NCI-H748 treated with DMSO at 0.1 percent for 48 hours (cell line): ENCODE measurements around the gene FURIN.
A peak's percentile ranks its signal among the peaks of the same experiment; 100 is the strongest.
"Not testable (repeated sequence)": the region's sequence is repeated elsewhere in the genome, so short reads cannot be mapped to it uniquely, and the experiment has no call there.

Experiments
- DNase-seq: peaks from one replicate; lab custom pipeline; 2025; lab: John Stamatoyannopoulos, UW

FURIN gene

DNA sequence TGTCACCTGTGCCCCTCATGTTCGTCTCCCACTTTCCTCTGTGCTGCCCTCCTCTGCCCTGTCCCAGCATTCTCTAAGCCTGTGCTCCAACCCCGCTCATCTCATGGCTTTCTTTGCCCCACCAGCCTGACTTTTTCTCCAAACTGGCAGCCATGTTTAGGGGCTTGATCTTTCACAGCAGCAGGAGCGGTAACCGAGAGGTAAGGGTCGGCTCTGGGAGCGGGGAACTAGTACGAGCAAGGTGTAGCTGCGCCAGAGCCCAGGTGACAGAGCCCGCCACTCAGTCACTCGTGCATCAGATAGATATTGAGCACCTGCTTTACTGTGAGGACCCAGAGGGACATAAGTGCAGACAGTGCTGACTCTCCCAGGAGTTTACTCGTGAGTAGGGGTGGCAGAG is 48.1 kb downstream of the FURIN start:
- DNase-seq: no peak

DNA sequence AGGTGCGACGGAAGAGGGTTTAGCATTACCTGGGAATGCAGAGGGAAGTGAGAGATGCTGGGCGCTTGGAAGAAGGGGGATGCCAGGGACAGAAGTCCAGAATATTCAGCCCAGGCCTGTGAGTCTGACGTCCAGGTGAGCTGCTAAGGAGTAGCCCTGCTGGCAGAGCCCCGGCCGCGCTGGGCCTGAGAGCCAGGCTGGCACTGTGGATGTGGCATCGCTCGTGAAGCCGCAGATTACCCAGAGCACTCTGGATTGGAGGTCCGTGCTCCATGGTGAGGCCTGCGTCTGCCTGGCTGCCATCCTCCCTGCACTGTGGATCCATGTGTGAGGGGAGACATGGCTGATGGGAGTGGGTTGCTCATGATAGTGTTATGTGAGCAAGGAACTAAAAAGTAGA is 49.2 kb downstream of the FURIN start:
- no peak for DNase-seq

DNA sequence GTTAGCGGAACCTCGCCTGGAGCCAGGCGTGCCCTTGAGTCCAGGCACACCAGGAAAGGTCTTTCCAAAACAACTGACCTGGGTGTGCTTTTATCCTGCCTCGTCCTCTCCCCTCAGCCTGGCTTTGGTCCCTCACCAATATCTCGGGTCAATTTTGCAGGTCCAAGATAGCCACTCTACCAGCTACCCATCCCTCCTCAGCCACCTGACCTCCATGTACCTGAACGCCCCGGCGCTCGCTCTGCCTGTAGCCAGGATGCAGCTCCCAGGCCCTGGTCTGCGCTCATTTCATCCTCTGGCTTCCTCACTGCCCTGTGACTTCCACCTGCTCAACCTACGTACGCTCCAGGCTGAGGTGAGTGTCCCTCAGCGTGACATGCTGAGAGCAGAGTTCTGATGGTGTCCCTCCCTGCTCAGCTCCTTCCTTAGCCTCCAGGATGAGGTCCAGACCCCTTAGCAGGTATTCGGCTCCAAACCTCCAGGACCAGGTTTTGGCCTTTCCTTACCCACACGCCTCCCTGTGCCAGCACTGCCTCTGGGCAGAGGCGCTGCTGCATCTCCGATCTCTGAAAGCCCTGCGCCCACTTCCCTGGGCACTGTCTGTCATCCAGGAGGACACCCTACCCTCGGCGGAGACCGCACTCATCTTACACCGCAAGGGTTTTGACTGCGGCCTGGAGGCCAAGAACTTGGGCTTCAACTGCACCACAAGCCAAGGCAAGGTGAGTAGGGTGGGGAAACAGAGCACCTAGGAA is 49.8 kb downstream of the FURIN start:
- no peak for DNase-seq

DNA sequence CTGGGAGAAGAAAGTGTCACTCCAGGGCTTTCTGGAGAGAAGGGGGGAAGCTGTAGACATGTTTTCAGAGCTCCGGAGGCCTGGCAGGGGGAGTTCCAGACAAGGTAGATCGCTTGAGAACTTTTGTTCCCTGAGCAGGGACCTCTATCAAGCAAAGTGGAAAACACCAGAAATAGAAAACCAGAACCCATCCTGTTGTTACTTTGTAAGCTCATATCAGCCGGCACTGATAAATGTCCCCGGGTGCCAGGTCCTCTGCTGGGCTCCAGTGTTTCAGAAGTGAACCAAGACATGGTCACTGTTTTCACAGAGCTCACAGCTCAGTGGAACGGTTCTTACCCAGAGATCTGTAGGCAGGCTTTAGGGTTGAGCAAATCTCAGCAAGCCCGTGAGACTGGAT is 50.4 kb downstream of the FURIN start:
- no peak for DNase-seq

DNA sequence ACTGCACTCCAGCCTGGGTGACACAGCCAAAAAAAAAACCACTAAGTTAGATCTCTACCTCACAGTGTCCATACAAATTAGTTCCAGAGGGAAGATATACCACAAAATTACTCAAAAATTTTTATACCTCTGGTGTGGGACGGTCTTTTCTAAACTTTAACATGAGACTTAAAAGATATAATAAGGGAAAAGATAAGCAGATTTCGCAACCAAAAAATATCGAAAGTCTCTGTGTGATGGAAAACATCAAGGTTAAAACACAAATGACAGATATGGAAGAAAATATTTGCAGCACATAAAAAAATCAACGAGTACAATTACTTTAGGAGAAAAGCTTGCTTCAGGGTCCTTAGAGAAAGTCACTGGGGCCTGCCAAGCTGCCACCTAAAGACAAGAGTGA is 53.5 kb downstream of the FURIN start:
- DNase-seq: no peak

DNA sequence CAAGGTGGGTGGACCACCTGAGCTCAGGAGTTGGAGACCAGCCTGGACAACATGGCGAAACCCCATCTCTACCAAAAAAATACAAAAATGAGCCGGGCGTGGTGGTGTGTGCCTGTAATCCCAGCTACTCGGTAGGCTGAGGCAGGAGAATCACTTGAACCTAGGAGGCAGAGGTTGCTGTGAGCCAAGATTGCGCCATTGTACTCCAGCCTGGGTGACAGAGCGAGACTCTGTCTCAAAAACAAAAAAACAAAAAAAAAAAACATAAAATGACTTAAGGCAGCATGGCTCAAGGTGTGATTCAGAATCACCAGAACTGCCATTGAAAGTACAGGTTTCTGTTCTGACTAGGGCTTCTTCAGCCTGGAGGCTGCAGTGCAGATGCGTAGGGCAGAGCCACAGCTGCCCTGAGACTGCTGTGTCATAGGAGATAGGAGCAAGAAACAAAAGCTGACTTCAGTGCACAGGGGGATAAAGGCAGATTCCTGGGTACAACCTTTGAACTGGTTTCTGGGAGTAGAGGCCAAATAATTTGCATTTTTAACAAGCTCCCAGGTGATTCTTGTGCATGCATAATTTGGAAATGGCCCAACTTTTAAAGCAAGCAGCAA is 54.4 kb downstream of the FURIN start:
- not testable (repeated sequence) for DNase-seq

DNA sequence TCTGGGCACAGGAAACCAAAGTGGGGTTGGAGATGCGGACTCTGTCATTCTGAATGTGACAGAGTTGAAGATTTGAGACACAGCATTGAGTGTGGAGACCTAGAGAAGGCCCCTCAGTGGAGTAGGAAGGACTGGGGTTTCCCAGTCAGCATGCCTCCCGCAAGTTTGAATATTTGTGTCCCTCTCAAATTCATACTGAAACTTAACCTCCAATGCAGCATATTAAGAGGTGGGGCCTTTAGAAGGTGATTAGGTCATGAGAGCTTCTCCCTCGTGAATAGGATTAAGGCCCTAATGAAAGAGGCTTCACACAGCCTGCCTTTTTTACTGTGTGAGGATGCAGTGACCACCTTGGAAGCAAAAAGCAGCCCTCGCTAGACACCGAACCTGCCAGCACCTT is 56.0 kb downstream of the FURIN start:
- no peak for DNase-seq

DNA sequence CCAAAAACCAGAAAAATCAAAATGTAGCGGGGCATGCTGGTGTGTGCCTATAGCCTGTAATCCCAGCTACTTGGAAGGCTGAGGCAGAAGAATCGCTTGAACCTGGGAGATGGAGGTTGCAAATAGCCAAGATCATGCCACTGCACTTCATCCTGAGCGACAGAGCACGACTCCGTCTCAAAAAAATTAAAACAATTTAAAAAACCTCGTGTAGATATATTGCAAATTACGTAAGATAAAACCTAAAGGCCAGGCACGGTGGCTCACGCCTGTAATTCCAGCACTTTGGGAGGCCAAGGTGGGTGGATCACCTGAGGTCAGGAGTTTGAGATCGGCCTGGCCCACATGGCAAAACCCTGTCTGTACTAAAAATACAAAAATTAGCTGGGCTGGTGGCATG is 58.4 kb downstream of the FURIN start:
- DNase-seq: not testable (repeated sequence)

DNA sequence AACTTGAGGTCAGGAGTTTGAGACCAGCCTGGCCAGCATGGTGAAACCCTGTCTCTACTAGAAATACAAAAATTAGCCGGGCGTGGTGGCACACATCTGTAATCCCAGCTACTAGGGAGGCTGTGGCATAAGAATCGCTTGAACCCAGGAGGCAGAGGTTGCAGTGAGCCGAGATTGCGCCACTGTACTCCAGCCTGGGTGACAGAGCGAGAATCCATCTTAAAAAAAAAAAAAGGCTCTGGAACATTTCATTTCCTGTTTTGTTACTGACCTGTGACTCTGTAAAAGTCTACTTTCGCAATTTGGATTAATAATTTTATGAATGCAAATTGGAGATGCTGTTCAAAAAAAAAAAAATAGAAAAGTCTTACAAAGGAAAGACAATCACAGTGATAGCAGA is 59.7 kb downstream of the FURIN start:
- not testable (repeated sequence) for DNase-seq

DNA sequence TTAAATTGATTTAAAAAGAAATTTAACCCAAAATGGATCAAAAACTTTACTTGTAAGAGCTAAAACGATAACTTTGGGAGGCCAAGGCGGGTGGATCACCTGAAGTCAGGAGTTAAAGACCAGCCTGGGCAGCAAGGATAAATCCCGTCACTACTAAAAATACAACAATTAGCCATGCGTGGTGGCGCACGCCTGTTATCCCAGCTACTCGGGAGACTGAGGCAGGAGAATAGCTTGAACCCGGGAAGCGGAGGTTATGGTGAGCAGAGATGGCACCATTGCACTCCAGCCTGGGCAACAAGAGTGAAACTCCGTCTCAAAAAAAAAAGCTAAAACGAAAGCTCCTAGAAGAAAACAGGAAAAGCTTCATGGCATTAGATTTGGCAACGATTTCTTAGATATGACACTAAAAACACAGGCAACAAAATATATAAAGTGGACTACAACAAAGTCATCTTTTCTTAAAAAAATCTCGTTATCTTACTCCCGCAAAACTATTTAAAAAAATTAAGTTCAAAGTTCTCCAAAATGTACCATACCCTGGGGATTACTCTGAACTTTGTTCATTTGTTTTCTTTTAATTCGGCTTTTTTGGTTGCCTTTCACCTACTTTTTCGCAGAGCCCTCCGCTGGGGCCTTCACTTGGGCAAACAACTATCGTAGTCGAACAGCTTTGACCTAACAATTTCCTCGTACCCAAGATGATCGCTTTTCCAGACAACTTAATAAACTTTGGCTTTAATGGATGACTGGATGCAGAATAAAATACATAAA is 61.0 kb downstream of the FURIN start:
- no peak for DNase-seq

DNA sequence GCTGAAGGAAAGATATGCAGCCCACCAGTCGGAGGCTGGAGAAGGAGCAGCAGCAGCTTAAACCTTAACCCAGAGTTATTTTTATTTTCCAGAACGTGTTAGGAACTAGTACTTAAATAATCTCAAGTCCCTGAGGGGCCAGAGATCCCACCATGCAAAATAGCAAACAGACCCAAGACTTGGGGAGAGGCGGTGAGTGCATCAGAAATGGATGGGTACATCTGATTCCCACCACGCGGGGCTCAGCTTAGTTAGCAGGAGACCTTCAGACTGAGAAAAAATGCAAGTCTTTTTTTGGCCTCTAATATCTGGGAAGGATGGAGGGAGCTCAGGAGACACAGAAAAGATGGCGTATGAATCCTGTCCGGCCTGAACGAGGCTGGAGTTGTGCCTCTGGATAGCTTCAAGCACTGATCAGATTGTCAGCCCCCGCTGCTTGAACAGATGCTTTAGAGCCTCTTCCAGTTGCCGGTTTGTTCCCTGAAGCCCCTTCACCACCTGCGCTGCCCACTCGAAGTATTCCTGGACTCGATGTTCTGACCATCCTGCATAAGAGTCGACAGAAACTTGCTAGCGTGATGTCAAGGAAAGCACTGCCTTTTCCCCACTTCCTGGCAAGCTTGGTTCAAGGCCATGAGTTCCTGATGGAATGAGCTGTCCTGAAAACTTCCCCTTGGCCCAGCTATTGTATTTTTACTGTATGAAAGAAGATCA is 62.6 kb downstream of the FURIN start:
- no peak for DNase-seq

DNA sequence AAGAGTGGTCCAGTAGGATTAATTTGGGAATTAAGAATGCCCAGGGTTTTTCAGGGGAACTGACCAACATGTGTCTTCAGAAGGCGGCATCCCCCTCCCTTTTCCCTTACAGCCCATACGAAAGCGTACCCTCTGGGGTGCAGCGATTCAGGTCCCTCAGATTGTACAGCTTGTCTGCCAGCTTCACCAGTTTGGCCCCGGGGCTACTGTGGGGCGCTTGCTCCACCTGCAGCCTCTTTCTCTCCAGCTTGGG is 63.1 kb downstream of the FURIN start:
- DNase-seq: no peak

DNA sequence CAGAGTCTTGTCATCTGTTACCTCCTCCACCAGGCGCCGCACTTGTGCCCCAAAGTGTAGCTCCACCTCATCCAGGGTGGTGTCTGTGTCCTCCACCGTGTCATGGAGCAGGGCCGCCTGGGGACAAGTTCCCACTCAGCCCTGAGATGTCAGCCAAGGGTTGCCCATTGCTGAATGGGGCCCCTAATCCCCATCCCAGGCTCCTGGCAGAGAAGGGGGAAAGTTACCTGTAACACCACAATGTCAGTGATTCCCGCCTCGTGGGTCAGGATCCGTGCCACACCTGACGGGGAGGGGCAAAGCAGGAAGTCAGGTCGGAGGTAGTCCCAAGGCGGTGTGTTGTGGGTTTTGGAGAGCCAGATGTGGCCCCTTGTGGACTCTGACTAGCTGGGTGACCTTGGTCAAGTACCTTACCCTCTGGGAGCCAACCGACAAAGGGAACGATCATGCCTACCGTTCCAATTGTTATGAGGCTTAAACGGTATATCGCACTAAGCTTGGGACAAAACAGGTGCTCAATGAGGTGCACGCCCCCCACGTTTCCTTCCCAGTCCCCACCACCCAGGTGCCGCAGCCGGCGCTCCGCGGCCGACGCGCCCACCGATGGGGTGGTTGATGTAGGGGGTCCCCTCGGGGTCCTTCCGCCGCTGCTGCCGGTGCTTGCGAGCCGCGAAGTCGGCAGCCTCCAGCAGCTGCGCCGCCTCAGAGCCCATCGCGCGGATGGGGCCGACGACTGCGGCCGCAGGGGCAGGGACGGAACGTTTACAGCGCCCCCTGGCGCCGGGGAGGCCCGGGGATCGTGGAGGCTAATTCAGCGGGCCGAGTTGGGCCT is 63.7 kb downstream of the FURIN start, which contains the start of gene HDDC3:
TSS of gene HDDC3 (minus strand) at position 722 of the 832 bp plus-strand sequence. CDS start at position 713, 9 bp downstream.
- DNase-seq: peak; percentile 57

DNA sequence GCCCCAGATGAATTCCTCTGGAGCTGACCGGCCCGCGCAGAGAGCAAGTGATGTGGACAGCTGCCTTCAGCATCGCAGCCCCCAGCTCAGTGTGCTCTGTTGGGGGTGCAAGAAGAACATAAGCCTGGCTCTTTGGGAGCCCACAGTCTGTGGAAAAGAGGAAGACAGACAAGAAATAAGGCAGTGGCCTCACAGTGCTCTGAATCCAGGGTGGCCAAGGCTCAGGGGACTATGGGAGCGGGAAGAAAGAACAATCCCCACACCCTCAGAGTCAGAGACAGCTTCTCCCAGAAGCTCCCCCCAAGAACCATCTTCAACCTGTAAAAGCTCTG is 64.2 kb downstream of the FURIN start:
- DNase-seq: no peak
